Airway epithelial cell (primary cell): ENCODE results near the gene SENP8. TPM values are rescaled to one million over a fixed set of nuclear protein-coding genes. Genes with fewer than 3 reads are reported as not detected.

Experiments
- total RNA-seq: library from RNA; depleted of rRNA; stranded (reverse); fragments of >200 nt; gene quantifications from 2 replicates; pipeline ENCODE4 v1.2.3, GENCODE V29; 2015

Gene SENP8
- total RNA-seq: 3.0 and 3.5 TPM in 2 replicates

GRCh38 chr15:72118017-72118978, at the start of gene SENP8, which contains the start of gene MYO9A:
Gene SENP8 (plus strand): TSS chr15:72118403. CDS start chr15:72139624, 21,221 bp downstream.
Gene MYO9A (minus strand): TSS chr15:72118150. CDS start chr15:72046563, 71,587 bp downstream.

Other genes with a start within 250 kb of the SENP8 start
- gene MYO9A, start 253 bp upstream of the SENP8 start, total RNA-seq: 15.6 and 21.5 TPM in 2 replicates
- 7.3 and 10.2 TPM in 2 replicates for gene GRAMD2A, start 79.4 kb downstream of the SENP8 start, total RNA-seq
- 1,783 and 1,936 TPM in 2 replicates for gene PKM, start 112.8 kb downstream of the SENP8 start, total RNA-seq
- 7.5 and 11.1 TPM in 2 replicates for gene PARP6, start 154.2 kb downstream of the SENP8 start, total RNA-seq
- 0.35 TPM in 1 of 2 replicates, not detected in the other for gene CELF6, start 201.8 kb downstream of the SENP8 start, total RNA-seq